ENCODE data around the gene RORC.

The RORC gene

DNA sequence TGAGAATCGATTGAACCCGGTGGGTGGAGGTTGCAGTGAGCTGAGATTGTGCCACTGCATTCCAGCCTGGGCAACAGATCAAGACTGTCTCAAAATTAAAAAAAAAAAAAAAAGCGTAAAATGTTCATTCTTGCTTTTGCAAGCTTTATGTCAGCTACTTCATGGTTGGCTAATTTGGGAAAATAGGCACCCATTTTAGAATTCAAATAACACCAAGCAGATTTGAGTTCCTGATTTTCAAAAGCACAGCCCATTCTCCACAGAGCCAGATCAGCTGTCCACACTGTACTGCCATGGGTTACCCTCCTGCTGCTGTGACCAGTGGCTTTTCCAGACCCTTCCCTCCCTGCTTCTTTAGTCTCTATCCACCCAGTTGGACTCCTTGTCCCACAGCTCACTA is 17.5 kb upstream of the RORC start:
- in situ Hi-C loops (cut with MboI; ENCODE audit: low sequenced_read_pairs): no loop called here

DNA sequence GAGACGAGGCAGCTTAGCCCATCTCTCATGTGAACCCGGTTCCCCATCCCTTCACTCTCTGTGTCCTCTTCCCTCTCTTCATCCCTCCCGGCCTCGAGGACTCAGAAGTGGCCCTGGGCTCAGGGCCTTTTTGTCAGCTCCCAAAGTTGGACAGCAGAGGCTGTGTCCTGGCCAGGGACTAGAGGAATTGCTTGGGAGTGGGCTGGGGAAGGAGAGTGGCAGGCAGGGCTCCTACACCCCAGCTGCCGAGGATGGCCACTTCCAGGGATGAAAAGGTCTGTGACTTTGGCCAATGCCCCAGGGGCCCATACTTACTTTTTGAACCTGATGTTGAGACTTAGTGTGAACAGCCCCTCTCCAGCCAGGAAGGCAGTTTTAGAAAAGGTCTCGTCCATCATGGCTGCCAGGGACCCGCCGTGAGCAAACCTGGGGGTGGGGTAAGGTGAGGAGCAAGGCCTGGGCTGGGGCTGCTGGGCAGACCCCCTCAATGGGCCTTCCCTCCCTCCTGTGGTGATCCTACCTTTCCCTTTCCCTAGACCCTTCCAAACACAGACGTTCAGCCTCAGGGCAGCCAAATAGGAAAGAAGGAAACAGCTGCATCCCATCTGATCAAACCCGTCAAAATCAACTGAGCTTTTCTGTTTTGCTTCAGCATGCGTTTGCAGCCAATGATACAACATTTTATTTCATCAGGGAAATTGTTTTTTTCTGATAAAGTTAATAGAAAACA is 16.4 kb upstream of the RORC start:
- in situ Hi-C loops (cut with MboI; ENCODE audit: low sequenced_read_pairs): no loop called here

DNA sequence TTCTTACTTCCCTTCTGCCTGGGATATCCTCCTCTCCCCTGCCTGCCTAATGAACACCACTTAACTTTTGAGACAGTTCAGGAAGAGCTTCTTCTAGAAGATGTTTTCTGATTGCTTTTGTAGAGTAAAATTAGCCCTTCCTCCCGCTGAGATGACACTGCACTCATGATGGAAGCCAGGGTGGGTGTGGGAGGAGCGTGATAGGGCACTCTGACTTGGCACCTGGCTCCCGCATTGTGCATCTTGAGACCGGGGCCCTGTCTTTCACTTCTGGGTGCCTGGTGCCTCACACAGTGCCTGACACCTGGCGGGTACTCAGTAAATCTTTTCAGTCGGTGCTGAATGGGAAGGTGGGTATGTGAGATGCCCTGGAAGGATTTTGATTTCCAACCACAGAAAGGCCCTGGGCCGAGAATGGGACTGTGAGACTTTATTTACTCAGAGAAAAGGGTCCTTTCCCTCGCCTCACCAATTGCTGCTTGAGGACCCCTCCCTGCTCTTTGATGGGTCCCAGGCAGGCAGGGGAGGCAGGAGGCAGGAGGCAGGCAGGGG is 15.2 kb upstream of the RORC start:
- in situ Hi-C loops (cut with MboI; ENCODE audit: low sequenced_read_pairs): no loop called here

DNA sequence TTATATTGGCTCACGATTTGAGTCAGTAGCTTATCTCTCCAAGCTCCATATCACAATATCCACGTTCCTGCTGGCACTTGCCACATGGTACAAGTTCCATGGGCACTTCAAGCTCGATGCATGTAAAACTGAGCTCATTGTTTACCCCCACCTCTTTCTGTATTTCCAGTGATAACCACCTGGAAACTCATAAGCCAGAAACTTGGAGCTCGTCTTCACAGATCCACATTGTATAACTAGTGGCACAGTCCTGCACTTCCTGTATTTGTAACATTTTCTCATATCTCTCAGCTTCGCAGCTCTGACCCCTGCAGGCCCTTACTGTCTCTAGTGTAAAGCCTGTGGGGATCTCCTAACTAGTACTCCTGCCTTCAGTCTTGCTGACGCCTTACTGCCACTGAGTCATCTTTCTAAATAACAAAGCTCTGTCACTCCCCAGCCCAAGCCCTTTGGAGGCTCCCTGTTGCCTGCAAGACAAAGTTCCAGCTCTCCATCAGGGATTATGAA is 14.5 kb upstream of the RORC start:
- in situ Hi-C loops (cut with MboI; ENCODE audit: low sequenced_read_pairs): no loop called here

DNA sequence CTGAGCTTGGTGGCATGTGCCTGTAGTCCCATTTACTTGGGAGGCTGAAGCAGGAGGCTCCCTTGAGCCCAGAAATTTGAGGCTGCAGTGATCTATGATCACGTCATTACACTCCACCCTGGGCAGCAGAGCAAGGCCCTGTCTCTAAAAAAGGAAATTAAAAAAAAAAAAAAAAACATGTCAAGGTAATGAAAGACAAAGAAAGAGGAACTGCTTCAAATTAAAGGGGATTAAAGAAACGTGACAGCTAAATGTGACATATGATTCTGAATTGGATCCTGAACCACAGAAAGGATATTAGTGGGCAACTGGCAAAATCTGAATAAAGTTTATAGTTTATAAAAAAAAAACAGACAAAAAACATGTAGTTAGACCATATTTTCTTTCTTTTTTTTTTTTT is 11.8 kb upstream of the RORC start:
- in situ Hi-C loops (cut with MboI; ENCODE audit: low sequenced_read_pairs): no loop called here

DNA sequence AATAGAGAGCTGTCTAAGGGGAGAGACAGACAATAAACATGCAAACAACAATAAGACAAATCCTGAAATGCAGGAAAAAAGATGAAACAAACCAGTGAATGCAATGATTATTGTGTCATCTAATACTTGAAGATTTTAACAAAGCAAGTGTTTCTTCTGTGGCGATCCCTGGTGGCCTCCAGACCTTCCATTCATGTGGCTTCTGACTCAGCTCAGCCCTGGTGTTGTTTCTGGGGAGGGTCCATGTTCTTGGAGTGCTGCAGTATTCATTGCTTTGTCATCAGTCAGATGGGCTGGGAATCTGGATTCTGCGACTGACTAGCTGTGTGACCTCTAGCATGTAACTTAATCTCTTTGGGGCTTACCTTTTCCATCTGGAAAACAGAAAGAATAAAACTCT is 9.5 kb upstream of the RORC start:
- in situ Hi-C loops (cut with MboI; ENCODE audit: low sequenced_read_pairs): no loop called here

DNA sequence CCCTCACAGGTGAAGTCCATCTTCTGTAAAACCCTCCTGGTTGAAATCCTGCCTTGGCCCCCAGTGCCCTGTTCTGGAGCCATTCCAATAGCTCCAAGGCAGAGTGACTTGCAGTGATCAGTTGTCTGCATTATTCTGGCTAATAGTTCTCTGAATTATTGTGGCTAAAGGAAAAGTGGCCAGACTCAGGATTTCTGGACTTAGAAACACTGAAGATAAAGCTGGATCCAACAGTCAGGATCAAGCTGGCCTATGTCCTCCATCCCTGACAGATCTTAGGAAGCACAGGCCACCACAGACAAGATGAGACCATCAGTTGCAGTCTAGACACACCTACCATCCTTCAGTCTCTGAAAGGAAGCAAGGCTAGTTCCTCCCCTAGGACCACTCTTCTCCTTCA is 8.8 kb upstream of the RORC start:
- in situ Hi-C loops (cut with MboI; ENCODE audit: low sequenced_read_pairs): no loop called here

DNA sequence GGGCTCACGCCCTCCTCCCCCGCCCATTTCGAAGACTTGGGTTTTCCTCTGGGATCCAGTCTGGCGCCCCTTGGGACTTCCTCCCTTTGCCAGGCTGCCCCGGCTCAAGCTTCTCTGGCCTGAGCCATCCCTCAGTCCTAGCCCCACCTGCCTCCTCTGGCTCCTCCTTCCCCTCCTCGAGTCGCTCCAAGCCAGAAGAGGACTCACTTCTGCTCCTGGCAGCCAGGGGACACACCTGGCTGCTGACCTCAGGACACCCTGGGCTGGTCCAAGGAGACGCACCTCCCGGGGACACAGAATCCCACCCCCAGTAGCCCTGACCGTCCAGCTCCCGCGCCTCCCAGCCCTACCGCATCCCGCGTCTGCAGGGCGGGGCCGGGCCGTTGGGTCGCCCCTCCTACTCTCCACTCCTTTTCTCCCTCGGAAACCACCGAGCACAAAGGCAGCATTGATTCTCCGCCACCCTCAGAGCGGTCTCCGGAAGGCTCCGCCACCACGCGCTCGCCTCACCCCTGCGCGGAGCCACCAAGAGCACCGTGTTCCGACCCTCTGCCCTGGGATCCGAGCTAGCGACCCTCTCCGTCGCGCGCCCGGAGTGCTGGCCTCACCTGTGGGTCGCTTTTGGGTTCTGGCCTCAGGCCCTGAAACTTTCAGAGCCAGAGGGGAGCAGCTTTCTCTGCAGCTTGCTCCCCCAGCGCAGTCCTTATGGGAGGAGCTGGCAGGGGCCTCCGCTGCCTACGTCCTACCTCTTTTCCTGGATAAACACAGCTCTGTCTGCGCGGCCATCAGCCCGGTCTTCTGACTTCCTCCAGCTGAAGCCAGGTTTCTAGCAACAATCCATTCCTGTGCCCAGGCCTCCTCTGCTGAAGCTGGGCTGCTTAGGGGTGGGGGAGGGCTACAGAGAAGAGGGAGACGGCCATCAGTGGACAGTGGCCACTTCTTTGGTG is 8.1 kb upstream of the RORC start, which contains the start of gene C2CD4D:
TSS of gene C2CD4D (minus strand) at position 364 of the 947 bp plus-strand sequence. CDS start 831 bp downstream, outside the sequence.
- in situ Hi-C loops (cut with MboI; ENCODE audit: low sequenced_read_pairs): no loop called here

DNA sequence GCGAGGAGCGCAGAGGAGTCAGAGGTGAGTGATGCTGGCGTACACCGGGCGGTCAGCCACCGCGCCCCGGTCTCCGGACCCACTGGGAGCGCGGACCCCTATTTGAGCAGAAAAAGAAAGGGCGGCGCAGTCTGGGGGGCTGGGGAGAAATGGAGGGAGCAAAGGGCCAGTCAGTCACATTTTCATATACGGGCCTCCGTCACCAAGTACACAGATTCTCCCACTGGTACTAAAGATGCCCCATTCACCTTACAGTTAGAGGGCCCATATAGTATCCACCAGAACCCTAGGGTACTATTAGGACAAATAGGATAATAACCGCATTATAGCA is 7.4 kb upstream of the RORC start:
- in situ Hi-C loops (cut with MboI; ENCODE audit: low sequenced_read_pairs): no loop called here

DNA sequence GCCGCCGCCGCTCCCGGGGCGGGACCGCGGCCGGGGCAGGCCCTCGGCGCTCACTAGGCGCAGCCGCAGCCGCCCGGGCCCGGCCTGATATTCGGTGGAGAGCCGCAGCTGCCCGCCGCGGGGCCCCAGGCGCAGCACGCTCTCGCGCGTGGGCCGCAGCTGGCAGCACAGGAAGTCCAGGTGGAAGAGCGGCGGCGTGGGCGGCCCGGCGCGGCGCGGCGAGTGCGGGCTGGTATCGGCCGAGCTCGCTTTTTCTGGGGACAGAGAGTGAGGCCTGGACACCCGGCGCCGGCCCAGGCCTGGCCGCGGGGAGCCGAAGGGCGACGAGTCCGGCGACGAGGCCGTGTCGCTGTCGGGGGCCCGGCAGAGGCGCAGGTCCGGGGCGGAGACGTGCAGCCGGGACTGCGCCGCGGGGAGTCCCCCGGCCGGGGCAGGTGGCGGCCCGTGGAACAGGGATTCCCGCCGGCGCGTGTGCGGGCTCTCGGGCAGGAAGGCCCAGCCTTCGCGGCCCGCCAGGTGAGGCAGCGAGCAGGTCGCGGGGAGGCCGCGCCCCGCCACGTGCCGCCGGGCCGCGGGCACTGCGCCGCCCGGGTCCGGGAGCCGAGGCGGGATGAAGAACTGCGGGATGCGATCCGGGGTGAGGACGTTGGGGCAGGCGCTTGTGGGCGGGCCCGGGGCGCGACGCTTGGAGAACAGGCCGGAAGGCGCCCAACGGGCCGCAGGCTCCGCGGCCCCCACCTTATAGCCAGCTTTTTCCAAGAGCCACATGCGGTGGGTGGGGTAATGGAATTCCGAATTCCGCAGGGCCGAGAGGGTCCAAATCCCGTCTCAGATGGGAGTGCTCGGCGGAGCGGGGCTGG is 6.8 kb upstream of the RORC start:
- in situ Hi-C loops (cut with MboI; ENCODE audit: low sequenced_read_pairs): no loop called here

DNA sequence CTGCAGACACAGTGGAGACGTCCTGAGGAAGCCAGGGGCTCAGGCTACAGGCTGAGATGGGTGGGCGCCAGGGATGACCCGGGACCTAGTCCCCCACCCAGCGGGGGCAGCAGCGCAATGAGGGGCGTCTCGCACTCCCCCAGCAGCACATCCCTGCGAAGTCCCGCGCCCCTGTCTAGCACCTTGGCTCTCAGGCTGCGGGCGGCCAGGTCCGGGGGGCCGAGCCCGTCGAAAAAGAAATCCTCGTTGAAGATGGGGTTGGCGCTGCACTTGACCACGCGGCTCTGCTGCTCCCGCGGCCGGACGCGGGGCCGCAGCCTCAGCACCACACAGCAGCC is 6.3 kb upstream of the RORC start:
- in situ Hi-C loops (cut with MboI; ENCODE audit: low sequenced_read_pairs): no loop called here

DNA sequence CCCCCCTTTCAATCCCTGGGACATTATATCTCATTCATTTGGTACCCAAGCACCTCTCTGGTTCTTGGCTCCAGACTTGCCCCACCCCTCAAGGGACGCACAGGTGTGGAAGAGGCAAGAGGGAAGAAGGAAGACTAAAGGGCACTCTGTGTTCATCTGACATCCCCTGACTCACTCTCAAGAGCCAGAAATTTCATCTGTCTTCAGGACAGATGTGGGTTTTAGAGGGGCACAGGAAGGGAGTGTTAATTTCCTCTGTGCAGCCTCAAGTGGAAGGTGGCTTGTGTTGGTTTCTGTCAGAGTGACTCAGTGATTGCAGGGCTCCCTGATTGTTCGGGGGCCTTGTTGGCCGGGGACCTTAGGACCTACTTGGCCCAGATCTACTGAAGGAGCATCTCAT is 5.6 kb upstream of the RORC start:
- in situ Hi-C loops (cut with MboI; ENCODE audit: low sequenced_read_pairs): no loop called here

DNA sequence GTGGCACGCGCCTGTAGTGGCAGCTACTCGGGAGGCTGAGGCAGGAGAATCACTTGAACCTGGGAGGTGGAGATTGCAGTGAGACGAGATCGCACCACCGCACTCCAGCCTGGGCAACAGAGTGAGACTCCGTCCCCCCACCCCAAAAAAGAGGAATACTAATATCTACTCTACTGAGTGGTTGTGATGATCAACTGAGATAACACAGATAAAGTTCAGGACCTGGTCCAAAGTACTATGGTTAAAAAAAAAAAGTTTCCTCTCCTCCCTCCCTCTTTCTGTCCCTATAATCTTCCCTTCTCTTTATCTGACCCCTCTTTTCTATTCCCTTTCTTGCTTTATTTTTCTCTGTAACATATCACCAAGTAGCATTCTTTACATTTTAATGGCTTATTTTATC is 4.0 kb upstream of the RORC start:
- in situ Hi-C loops (cut with MboI; ENCODE audit: low sequenced_read_pairs): no loop called here

DNA sequence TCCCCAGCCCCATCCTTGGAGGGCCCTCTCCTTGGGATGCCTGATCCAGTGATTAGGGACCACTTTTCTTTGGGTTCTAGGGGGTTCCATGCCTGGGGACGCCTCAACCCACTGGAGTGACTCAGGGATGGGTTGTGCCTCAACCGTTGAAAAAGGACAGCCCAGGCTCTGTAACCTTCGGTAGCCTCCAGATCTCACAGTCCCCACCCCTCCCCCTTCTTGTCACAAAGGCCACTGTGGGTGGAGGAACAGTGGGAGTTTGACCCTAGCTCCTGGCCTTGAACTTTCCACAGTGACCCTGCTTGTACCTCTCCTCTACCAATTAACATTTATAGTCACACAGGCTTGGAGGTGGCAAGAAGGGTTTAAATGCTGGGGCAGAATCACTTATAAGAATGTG is 2.6 kb upstream of the RORC start:
- in situ Hi-C loops (cut with MboI; ENCODE audit: low sequenced_read_pairs): no loop called here

DNA sequence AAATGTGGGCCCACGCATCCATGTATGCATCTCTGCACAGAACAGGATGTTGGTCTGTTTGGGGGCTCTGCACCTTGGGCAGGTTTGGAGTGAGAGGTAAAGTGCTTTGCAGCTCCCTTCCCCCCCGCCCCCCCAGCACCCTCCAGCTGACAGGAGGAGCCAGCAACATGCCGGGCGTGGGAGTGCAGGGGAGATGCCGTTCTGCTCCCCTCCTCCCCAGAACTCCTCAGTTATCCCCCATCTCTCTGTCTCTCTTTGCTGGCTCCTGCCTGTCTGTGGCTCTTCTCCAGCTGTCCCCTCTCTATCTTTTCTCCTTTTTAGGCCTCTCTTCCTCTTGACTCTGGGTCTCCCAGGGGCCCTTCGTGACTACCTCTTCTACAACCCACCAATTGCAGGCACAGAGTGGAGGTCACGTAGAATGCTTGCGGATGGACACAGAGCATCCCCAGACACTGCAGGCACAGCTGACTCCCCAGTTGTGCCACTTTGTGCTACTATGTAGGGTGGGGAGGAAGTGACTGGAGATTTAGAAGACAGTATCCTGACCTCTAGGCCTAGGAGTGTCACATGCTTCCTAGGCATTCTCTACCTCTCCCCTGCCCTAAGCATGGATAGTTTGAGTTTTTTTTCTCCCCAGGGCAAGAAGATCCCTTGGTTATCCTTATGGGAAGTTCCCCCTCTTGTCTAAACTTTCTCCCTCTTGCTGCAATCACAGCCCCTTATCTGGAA is 1.7 kb upstream of the RORC start:
- in situ Hi-C loops (cut with MboI; ENCODE audit: low sequenced_read_pairs): no loop called here

DNA sequence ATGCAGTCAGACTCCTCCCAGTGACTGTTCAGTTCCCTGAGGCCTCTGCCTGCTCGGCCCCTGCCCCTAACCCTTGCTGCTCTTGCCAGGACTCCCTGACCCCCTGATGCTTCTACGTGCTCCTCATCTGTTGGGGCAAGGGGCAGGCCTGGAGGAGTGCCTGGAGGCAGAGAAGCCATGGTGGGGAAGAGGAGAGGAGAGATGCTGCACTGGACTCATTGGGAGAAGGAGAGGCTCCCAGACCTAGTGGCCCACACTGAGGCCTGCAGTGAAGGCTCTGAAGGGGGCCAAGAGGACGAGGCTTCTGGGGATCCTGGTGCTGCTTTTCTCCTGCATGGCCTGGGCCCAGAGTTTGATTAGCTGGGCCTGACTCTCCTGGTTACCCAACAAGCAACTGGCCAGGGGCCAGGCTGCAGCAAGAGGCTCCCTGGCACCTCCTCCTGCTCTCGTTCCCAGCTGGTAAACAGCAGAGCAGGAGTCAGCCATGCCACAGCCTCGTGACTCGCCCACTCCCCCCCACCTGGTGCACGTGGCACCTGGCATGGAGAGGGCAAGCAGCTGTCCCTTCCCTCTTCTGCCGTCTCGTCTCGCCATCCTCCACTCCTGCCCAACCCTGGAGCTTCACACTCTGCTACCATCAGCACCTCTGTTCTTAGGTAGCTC is 847 bp upstream of the RORC start:
- in situ Hi-C loops (cut with MboI; ENCODE audit: low sequenced_read_pairs): no loop called here

DNA sequence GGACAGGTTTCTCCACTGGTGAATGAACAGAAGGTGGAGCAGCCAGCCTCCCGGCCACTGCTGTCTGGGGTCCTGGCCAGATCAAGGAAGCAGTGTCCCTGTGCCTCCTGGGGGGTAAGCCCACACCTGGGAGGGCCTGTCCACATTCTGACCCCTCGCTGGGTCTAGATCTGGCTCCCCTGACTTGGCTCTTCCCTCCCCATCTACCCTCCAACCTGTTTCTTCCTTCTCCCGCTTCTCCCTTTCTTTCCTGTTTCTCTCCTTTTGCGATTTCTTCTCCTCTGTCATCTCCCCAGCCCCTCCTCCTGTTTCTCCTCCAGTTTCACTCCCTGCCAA is 378 bp downstream of the RORC start:
- in situ Hi-C loops (cut with MboI; ENCODE audit: low sequenced_read_pairs): no loop called here

DNA sequence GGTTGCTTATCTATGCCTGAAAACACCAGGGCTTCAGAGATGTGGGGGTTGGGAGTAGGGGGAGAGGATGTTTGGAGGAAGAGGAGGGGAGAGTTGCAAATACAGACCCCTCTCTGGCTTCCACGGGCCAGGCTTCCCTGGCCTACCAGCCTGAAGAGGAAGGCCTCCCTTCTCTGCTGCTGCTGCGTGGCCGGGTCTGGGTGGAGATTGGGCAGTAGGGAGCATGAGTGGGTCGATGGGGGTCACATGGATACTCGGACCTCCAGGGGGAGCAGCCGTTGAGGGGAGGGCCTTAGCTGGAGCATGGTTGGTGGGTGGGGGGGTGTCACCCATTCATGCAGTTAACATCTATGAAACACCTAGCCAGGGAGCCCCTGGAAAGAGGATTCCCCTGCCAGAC is 1.5 kb downstream of the RORC start:
- in situ Hi-C loops (cut with MboI; ENCODE audit: low sequenced_read_pairs): no loop called here

DNA sequence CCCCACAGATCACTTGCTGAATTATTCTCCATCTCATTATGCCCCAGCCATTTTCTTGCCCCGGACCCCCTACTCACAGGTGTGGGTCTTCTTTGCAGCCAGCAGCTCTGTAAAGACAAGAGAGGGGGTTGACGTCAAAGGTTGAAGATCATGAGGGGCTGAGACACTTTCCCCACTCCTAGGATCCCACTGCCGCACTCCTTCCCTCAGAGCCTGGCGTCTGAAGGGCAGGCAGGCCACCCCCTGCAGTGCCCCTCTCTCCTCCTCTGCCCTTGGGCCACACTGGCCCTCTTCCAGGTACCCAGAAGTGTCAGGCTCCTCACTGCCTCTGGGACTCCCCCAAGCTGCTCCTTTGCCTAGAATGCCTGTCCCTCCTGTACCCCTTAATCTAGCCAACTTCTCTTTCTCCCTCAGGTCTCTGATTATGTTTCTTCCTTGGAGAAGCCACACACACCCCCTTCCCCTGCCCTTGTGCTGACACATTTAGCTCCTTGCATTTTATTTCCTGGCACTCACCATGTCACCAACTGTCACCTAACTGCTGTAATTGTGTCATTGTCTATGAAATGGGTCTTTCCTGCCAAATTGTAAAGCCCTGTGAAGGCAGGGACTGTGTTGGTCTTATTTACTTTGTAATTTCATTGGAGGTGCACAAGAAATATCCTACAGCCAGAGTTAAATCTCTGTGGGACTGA is 2.1 kb downstream of the RORC start:
- in situ Hi-C loops (cut with MboI; ENCODE audit: low sequenced_read_pairs): loop anchor here (10.0 kb wide), 1 partner anchor 55 kb away; no protein-coding TSS in a partner anchor
